ENCODE data around the gene NOXO1.

Gene NOXO1

DNA sequence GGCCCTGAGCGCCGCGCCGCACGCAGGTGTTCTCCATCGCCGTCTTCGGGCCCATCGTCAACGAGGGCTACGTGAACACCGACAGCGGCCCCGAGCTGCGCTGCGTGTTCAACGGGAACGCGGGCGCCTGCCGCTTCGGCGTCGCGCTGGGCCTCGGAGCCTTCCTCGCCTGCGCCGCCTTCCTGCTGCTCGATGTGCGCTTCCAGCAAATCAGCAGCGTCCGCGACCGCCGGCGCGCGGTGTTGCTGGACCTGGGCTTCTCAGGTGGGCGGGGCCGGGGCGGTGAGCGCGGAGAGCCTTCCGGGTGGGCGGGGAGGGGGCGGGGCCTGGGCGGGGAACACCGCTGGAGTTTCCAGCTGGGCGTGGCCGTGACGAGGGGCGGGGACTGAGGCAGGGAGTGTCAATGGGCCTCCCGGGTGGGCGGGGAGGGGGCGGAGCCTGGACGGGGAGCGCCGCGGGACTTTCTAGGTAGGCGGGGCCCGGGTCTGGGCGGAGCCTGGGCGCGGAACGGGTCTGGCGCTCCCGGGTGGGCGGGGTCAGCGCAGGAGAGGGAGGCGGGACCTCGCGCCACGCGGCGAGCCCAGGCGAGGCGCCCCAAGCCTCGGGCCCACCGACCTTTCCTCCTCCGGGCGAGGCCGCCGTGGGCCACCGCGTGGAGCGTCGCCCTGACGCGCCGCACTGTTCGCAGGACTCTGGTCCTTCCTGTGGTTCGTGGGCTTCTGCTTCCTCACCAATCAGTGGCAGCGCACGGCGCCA, 10.9 kb upstream of the NOXO1 start:
- DNase-seq (no peak), ATAC-seq (ENCODE audit: insufficient read depth, low read depth) (no peak)
- TF ChIP-seq, protein P1, sequence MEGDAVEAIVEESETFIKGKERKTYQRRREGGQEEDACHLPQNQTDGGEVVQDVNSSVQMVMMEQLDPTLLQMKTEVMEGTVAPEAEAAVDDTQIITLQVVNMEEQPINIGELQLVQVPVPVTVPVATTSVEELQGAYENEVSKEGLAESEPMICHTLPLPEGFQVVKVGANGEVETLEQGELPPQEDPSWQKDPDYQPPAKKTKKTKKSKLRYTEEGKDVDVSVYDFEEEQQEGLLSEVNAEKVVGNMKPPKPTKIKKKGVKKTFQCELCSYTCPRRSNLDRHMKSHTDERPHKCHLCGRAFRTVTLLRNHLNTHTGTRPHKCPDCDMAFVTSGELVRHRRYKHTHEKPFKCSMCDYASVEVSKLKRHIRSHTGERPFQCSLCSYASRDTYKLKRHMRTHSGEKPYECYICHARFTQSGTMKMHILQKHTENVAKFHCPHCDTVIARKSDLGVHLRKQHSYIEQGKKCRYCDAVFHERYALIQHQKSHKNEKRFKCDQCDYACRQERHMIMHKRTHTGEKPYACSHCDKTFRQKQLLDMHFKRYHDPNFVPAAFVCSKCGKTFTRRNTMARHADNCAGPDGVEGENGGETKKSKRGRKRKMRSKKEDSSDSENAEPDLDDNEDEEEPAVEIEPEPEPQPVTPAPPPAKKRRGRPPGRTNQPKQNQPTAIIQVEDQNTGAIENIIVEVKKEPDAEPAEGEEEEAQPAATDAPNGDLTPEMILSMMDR (IDR thresholded peaks at IDR 0.05; ENCODE audit: borderline replicate concordance, extremely low read depth, low read length, poor library complexity, severe bottlenecking) = no peak
- Histone ChIP-seq H2AFZ (ENCODE audit: low read depth, low read length) (no peak overlapping the region), H3K4me3 (ENCODE audit: low read depth in 1 of 2, low read length in 2 of 2) (no peak overlapping the region), H3K79me2 (ENCODE audit: insufficient read depth, low read length) (no peaks in the 10 kb centered on the region), H3K9me3 (ENCODE audit: insufficient read depth, low read length, severe bottlenecking) (no peaks in the 10 kb centered on the region), H3K27ac (ENCODE audit: low read length) (no peak overlapping the region), H3K36me3 (ENCODE audit: insufficient read depth, low read length) (peaks cover 6% of the 10 kb centered on the region; the same call in 1 of the 2 replicates), H3K4me2 (ENCODE audit: insufficient read depth, low read length) (no peak overlapping the region), H3K9ac (ENCODE audit: low read depth, low read length) (no peak overlapping the region), H4K20me1 (ENCODE audit: insufficient read depth, low read length) (0 out of 2 replicates have a peak, but pooled peaks cover 5% of the 10 kb centered on the region), H3K27me3 (ENCODE audit: insufficient read depth, low read length, poor library complexity) (no peaks in the 10 kb centered on the region), H3K4me1 (ENCODE audit: insufficient read depth, low read length) (no peaks in the 10 kb centered on the region)

DNA sequence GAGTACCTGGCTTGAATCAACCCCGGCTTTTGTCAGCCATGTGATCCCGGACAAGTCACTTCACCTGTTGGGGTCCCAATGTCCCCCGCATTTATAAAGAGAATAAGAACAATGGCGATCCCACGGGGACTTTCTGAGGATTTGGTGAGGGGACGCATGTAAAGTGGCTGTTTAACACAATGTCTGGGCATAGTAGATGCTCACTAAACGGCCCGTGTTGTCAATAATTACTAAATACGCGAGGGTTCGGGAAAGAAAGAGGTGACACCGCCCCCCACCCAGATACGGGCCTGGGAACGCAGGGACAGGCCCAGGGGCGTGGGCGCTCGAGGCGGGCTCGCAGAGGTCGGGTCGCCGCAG, 10.3 kb upstream of the NOXO1 start:
- no peak overlapping the region for H2AFZ ChIP-seq (ENCODE audit: low read depth, low read length)
- H3K27me3 ChIP-seq (ENCODE audit: insufficient read depth, low read length, poor library complexity) = no peaks in the 10 kb centered on the region
- no peak overlapping the region for H3K4me3 ChIP-seq (ENCODE audit: low read depth in 1 of 2, low read length in 2 of 2)
- H3K9ac ChIP-seq (ENCODE audit: low read depth, low read length) = no peak overlapping the region
- no peaks in the 10 kb centered on the region for H3K4me1 ChIP-seq (ENCODE audit: insufficient read depth, low read length)
- TF ChIP-seq, protein P1 (IDR thresholded peaks at IDR 0.05; ENCODE audit: borderline replicate concordance, extremely low read depth, low read length, poor library complexity, severe bottlenecking) = no peak
- no peak for TF ChIP-seq EZH2 (IDR thresholded peaks at IDR 0.05; ENCODE audit: borderline replicate concordance, low read depth, low read length, severe bottlenecking)
- no peaks in the 10 kb centered on the region for H3K79me2 ChIP-seq (ENCODE audit: insufficient read depth, low read length)
- peaks cover under 1% of the 10 kb centered on the region; the same call in 1 of the 2 replicates for H3K36me3 ChIP-seq (ENCODE audit: insufficient read depth, low read length)
- no peaks in the 10 kb centered on the region for H3K9me3 ChIP-seq (ENCODE audit: insufficient read depth, low read length, severe bottlenecking)
- H3K4me2 ChIP-seq (ENCODE audit: insufficient read depth, low read length) = no peak overlapping the region
- DNase-seq (no peak), ATAC-seq (ENCODE audit: insufficient read depth, low read depth) (no peak)
- H4K20me1 ChIP-seq (ENCODE audit: insufficient read depth, low read length) = no peaks in the 10 kb centered on the region
- H3K27ac ChIP-seq (ENCODE audit: low read length) = no peak overlapping the region

DNA sequence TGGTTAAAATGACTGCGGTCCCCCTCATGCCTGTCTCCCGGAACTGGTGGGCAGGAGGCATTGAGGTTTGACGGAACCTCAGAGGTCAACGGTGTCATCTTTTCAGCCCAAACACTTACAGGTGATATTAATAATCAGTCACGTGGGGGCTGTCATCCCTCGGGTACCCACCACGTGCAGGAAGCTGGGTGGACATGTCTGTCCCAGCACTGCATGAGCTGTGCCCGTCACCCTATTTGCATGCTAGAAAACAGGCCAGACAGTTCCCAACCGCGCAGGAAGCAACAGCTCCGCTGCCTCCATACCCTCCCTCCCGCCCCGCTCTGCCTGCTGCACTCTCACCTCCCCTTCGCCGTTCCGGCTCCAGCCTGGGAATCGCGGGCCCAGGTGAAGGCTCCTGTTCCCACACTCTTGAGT, 9.9 kb upstream of the NOXO1 start:
- Histone ChIP-seq H3K4me1 (ENCODE audit: insufficient read depth, low read length) (no peaks in the 10 kb centered on the region), H3K4me3 (ENCODE audit: low read depth in 1 of 2, low read length in 2 of 2) (no peak overlapping the region), H3K36me3 (ENCODE audit: insufficient read depth, low read length) (peaks cover 4% of the 10 kb centered on the region), H3K79me2 (ENCODE audit: insufficient read depth, low read length) (no peaks in the 10 kb centered on the region), H4K20me1 (ENCODE audit: insufficient read depth, low read length) (no peaks in the 10 kb centered on the region), H3K4me2 (ENCODE audit: insufficient read depth, low read length) (no peak overlapping the region), H2AFZ (ENCODE audit: low read depth, low read length) (no peak overlapping the region), H3K27ac (ENCODE audit: low read length) (no peak overlapping the region), H3K9me3 (ENCODE audit: insufficient read depth, low read length, severe bottlenecking) (no peaks in the 10 kb centered on the region), H3K9ac (ENCODE audit: low read depth, low read length) (no peak overlapping the region), H3K27me3 (ENCODE audit: insufficient read depth, low read length, poor library complexity) (no peaks in the 10 kb centered on the region)
- DNase-seq (no peak), ATAC-seq (ENCODE audit: insufficient read depth, low read depth) (no peak)
- TF ChIP-seq, protein P1 (IDR thresholded peaks at IDR 0.05; ENCODE audit: borderline replicate concordance, extremely low read depth, low read length, poor library complexity, severe bottlenecking) = no peak
- TF ChIP-seq EZH2 (IDR thresholded peaks at IDR 0.05; ENCODE audit: borderline replicate concordance, low read depth, low read length, severe bottlenecking) = no peak

Measured in DND-41 (cell line).